ENCODE measurements around the gene MYLK.

DNA sequence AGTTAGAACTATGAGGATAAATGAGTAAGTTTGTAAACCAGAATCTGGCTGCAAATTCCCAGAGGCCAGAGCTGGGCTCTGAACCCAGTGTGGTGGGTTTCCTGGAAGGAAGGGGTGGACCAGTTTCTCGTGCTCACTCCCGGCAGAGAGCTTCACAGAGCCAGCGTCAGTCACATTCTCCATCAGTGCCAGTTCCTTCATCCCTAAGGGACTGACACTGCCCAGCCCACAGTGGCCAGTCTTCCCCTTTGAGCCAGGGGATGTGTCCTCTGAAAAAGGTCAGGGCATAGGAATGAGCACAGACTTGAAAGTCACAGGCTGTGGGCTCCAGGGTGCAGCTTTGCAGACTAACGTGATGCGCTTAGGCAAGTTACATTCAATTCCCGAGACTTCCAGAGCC, 163.5 kb downstream of the MYLK start:
- TF ChIP-seq, protein P1, sequence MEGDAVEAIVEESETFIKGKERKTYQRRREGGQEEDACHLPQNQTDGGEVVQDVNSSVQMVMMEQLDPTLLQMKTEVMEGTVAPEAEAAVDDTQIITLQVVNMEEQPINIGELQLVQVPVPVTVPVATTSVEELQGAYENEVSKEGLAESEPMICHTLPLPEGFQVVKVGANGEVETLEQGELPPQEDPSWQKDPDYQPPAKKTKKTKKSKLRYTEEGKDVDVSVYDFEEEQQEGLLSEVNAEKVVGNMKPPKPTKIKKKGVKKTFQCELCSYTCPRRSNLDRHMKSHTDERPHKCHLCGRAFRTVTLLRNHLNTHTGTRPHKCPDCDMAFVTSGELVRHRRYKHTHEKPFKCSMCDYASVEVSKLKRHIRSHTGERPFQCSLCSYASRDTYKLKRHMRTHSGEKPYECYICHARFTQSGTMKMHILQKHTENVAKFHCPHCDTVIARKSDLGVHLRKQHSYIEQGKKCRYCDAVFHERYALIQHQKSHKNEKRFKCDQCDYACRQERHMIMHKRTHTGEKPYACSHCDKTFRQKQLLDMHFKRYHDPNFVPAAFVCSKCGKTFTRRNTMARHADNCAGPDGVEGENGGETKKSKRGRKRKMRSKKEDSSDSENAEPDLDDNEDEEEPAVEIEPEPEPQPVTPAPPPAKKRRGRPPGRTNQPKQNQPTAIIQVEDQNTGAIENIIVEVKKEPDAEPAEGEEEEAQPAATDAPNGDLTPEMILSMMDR (IDR thresholded peaks at IDR 0.05) = no peak
- TF ChIP-seq EP300 (IDR thresholded peaks at IDR 0.05) (no peak), POLR2A (IDR thresholded peaks at IDR 0.05) (no peak)

Measured in tibial nerve (tissue), 4 donors.